Fibroblast of lung (primary cell): Measurements from ENCODE around the gene MIEF1.

ENCODE experiments used
- CTCF ChIP-seq, 2 donors: IDR thresholded peaks in 1 of 2; conservative IDR thresholded peaks in 1 of 2; 1 replicate in 1 of 2; 2 replicates in 1 of 2; pipeline ENCODE4 v1.5.1; 2011 to 2012; ENCODE audit warnings: low read length in 2 of 2, control low read depth in 1 of 2, inconsistent platforms in 1 of 2, low read depth in 1 of 2, mild to moderate bottlenecking in 1 of 2
- EZH2 ChIP-seq: IDR thresholded peaks from 2 replicates; pipeline ENCODE4 v1.5.1; 2012; ENCODE audit warnings: low read length, control low read depth, mild to moderate bottlenecking; ENCODE audit errors: missing control alignments

DNA sequence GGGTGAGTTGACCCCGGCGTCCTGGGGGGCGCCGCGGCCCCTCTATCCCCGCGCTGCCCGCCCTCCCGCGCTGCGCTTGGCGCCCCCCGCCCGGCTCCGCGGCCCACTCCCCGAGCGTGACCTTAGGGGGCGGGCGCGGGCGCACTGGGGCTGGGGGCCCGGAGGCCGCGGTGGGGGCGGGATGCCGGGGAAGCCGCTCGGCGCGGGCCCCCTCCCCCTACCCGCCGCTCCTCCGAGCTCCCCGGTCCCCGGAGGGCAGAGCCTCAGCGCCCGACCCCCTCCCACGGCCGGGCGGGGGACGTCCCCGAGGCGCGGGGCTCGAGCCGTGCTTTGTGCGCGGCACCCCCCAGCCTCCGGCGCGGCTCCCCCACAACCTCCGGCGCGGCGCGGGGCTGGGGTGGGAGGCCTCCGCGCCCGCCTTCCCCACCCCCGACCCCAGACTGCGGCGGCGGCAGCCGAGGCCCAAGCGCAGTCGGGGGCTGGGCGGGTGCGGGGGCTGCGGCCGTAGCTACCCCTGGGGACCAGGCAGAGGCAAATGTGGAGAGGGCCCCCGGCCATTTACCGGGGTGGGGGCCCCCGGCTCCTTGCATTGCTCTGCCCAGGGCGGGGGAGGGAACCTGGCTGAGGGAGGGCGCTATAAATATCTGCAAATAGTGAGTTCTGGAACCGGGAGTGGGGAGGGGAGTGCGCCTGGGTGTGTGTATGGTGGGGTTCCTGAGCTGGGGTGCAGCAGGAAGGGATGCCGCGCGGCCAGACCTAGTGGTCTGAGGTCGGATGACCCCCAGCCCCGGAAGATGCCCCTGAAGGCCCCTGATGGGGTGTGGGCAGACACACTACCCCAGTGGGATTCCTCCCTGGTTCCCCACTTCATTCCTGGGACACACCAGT lies 44.3 kb upstream of the MIEF1 start:
- TF ChIP-seq EZH2 (no peak), CTCF (conservative IDR thresholded peaks at IDR 0.05 in 1 of 2, IDR thresholded peaks at IDR 0.05 in 1 of 2; ENCODE audit: low read depth in 1 of 2, low read length in 2 of 2) (no peak)
